Stomach (tissue), 9 donors: Measurements from ENCODE around the gene FOXO1. TPM values are rescaled to one million over a fixed set of nuclear protein-coding genes. Genes with fewer than 3 reads are reported as not detected.

Experiments
- DNase-seq, 2 donors: peaks; one replicate each; pipeline versions ENCODE4 v3.0.0 to v3.0.0-alpha.2; 2013 to 2019
- H3K27ac ChIP-seq, 5 donors: fragments of 200-600 bp in 4 of 5; sonication (generic) in 4 of 5; one replicate each; pipeline ENCODE4 v1.5.1; 2013 to 2019; ENCODE audit warnings: mild to moderate bottlenecking in 1 of 5, moderate library complexity in 1 of 5
- H3K27me3 ChIP-seq, 3 donors: fragments of 200-600 bp; sonication (generic); one replicate each; pipeline ENCODE4 v1.5.1; 2017 to 2019; ENCODE audit warnings: mixed run types in 1 of 3
- H3K36me3 ChIP-seq, 4 donors: fragments of 200-600 bp; sonication (generic); 1 replicate in 3 of 4; 2 replicates in 1 of 4; pipeline ENCODE4 v1.5.1; 2016 to 2019
- H3K4me1 ChIP-seq, 4 donors: fragments of 200-600 bp; sonication (generic); one replicate each; pipeline ENCODE4 v1.5.1; 2016 to 2019
- H3K4me3 ChIP-seq, 4 donors: fragments of 200-600 bp; sonication (generic) in 3 of 4; one replicate each; pipeline ENCODE4 v1.5.1; 2016 to 2019; ENCODE audit warnings: mild to moderate bottlenecking in 1 of 4
- H3K9me3 ChIP-seq, 4 donors: fragments of 200-600 bp; sonication (generic); one replicate each; pipeline ENCODE4 v1.5.1; 2016 to 2019
- EP300 ChIP-seq: sonication (generic); formaldehyde crosslinking; IDR thresholded peaks from one replicate; pipeline ENCODE4 v1.6.1; 2017; ENCODE audit warnings: antibody characterized with exemption
- POLR2A ChIP-seq, 4 donors: fragments of 450-650 bp; IDR thresholded peaks; one replicate each; pipeline ENCODE4 v1.6.1; 2016; ENCODE audit warnings: antibody characterized with exemption in 4 of 4, control low read depth in 2 of 4, mild to moderate bottlenecking in 1 of 4, moderate library complexity in 1 of 4
- POLR2AphosphoS5 ChIP-seq, 3 donors: sonication (generic); formaldehyde crosslinking; IDR thresholded peaks; one replicate each; pipeline ENCODE4 v1.6.1; 2016; ENCODE audit warnings: antibody characterized with exemption in 3 of 3
- WGBS, 5 donors: extraction: QIAGEN DNeasy Blood & Tissue Kit in 3 of 5; methylation state at CpG; one replicate each; pipeline versions ENCODE4 v1.1.5 to v1.1.7; 2013 to 2018; 5-methylcytosine and 5-hydroxymethylcytosine counted together
- intact Hi-C: fragments of 100-400 bp; cut with DNase I; formaldehyde crosslinking; loops from one replicate; pipeline ENCODE4 v1.15.1; 2023; ENCODE audit warnings: low total_unique reads
- polyA plus RNA-seq, 3 donors: library from polyadenylated mRNA; stranded (reverse); fragments of 200-250 nt; gene quantifications; one replicate each; pipeline ENCODE4 v1.2.3, GENCODE V29; 2013
- total RNA-seq, 5 donors: library from RNA; depleted of rRNA; stranded (reverse); fragments of >200 nt; gene quantifications; one replicate each; pipeline versions ENCODE4 v1.1.0 to v1.2.3, GENCODE V29; 2014 to 2016
- TF ChIP-seq, protein P1 (sequence below), 7 experiments: fragments of 450-650 bp in 4 of 7; fragments of 200-600 bp in 3 of 7; sonication (generic) in 3 of 7; IDR thresholded peaks; one replicate each; pipeline ENCODE4 v1.5.1; 2016 to 2019; ENCODE audit warnings: antibody characterized with exemption in 7 of 7, control low read depth in 2 of 7, mild to moderate bottlenecking in 1 of 7
- donor health status: healthy with polysubstance abuse.
- donor health status: Bipolar disorder and iron deficiency.
- donor health status: healthy.

The FOXO1 gene
- total and polyA plus RNA-seq, 8 donors: 4.2 to 43.7 (median 19.6) TPM

DNA sequence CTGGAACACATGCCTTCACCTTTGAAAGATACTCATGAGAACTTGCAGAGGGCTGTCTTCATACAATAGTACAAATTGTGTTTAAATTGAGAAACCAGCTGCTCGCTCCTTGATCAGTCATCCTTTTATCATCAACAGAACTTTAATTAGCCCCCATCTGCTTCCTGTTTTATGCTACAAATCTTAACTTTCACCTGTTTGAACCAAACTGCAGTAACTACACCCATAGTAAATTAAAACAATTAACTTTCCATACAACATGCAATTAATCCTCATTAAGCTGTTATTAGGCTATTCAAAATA, 85.2 kb downstream of the FOXO1 start:
- Histone ChIP-seq H3K27ac (peak overlapping the region in 1 of 5 donors; percentile 30), H3K9me3 (peaks cover 7 to 10% (median 8%) of the 10 kb centered on the region in 4 donors), H3K4me1 (peaks cover 24 to 76% (median 55%) of the 10 kb centered on the region in 4 donors), H3K4me3 (no peak overlapping the region), H3K36me3 (no peaks in the 10 kb centered on the region), H3K27me3 (no peaks in the 10 kb centered on the region)
- intact Hi-C loops: no loop called here
- 67 to 83% (median 74%) methylated on average over 1 of the region's 1 CpG for WGBS, 5 donors
- no peak for DNase-seq
- TF ChIP-seq EP300 (no peak), POLR2A (IDR thresholded peaks at IDR 0.05) (no peak), POLR2AphosphoS5 (IDR thresholded peaks at IDR 0.05) (no peak)
- TF ChIP-seq, protein P1, sequence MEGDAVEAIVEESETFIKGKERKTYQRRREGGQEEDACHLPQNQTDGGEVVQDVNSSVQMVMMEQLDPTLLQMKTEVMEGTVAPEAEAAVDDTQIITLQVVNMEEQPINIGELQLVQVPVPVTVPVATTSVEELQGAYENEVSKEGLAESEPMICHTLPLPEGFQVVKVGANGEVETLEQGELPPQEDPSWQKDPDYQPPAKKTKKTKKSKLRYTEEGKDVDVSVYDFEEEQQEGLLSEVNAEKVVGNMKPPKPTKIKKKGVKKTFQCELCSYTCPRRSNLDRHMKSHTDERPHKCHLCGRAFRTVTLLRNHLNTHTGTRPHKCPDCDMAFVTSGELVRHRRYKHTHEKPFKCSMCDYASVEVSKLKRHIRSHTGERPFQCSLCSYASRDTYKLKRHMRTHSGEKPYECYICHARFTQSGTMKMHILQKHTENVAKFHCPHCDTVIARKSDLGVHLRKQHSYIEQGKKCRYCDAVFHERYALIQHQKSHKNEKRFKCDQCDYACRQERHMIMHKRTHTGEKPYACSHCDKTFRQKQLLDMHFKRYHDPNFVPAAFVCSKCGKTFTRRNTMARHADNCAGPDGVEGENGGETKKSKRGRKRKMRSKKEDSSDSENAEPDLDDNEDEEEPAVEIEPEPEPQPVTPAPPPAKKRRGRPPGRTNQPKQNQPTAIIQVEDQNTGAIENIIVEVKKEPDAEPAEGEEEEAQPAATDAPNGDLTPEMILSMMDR (IDR thresholded peaks at IDR 0.05): no peak

DNA sequence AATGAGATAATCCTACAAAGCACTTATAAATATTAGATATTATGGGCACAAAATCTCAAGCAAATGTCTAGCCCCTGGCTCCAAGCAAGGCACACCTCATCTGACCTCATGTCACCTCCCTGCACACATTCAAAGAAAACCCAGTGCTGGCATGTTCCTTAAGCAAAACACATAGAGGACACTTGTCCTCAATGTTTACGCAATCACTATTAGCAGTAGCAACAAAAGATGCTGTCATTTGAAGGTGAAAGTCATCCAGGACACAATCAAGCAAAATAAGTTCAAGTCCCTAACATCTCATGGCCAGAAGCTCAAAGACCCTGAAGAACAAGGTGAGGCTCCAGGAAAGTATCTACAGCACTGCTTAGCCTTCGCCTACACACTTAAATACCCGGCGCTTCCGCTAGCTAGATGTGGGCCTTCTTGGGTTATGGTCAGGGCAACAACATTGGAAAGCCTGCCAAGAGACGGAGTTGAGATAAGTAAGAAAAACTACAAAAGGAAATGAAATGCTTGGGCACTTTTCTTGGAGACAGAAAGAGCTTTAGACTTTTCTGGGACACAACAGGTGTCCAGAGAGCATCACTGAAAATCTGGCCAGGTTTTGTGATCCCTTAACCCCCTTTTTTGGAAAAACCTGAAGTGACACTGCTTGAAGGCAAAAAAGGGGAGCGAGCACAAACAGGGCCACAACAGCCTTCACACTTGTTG, 85.7 kb downstream of the FOXO1 start:
- H3K36me3 ChIP-seq: no peaks in the 10 kb centered on the region
- no peak for TF ChIP-seq POLR2AphosphoS5 (IDR thresholded peaks at IDR 0.05)
- TF ChIP-seq EP300: no peak
- no peak for TF ChIP-seq POLR2A (IDR thresholded peaks at IDR 0.05)
- TF ChIP-seq, protein P1 (IDR thresholded peaks at IDR 0.05): no peak
- H3K27me3 ChIP-seq: no peaks in the 10 kb centered on the region
- peak in 1 of 2 donors; percentile 56 for DNase-seq
- intact Hi-C loops: no loop called here
- peaks cover 19 to 76% (median 52%) of the 10 kb centered on the region in 4 donors for H3K4me1 ChIP-seq
- WGBS, 5 donors: 43 to 69% (median 49%) methylated on average over 7 of the region's 7 CpGs
- H3K27ac ChIP-seq: peak overlapping the region in 1 of 5 donors; percentile 30
- H3K9me3 ChIP-seq: peaks cover 7 to 10% (median 8%) of the 10 kb centered on the region in 4 donors
- no peak overlapping the region for H3K4me3 ChIP-seq

DNA sequence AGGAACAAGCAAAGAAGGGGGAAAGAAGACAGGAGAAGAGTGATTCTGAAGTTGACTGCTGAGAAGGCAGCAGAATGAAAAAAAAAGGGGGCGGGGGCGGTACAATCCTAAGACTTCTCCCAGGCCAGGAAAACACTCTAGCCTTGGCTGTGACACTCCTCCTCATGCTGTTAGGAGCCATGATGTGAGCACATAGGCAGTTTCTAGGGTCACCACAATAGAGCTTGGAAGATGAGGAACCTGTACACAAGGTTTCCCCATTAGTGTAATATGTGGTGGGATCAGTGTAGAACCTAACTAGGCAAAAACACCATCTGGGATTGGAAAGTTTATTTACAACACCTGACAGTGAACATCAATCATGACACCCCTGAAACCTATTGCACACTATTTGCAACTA, 86.9 kb downstream of the FOXO1 start:
- no peaks in the 10 kb centered on the region for H3K27me3 ChIP-seq
- H3K4me1 ChIP-seq: peaks cover 11 to 74% (median 45%) of the 10 kb centered on the region in 4 donors
- H3K9me3 ChIP-seq: peaks cover 7 to 10% (median 8%) of the 10 kb centered on the region in 4 donors
- intact Hi-C loops: no loop called here
- no peak overlapping the region for H3K27ac ChIP-seq
- 93 to 100% (median 98%) methylated on average over 2 of the region's 2 CpGs for WGBS, 5 donors
- H3K36me3 ChIP-seq: no peaks in the 10 kb centered on the region
- no peak overlapping the region for H3K4me3 ChIP-seq
- TF ChIP-seq POLR2A (IDR thresholded peaks at IDR 0.05): no peak
- TF ChIP-seq, protein P1 (IDR thresholded peaks at IDR 0.05): no peak
- no peak for TF ChIP-seq EP300
- TF ChIP-seq POLR2AphosphoS5 (IDR thresholded peaks at IDR 0.05): no peak
- DNase-seq: no peak

DNA sequence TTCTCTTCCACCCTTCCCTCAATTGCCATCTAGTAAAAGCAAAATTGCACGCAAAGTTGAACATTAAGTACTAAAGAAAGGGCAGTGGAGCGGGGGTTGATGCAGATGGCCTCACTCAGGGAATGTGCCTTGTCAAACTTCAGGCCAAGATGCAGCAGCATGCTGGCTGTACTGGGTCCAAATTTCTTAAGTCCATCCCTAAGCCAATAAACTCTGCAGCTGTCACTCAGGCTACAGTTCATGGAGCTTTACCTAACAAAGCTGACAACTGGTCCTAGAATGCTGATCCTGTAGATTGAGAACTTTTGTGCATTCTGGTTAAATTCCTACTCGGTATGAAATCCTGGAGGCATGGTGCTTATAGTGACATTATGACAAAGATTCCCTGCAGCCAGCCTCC, 88.4 kb downstream of the FOXO1 start:
- Histone ChIP-seq H3K9me3 (peaks cover 2 to 7% (median 6%) of the 10 kb centered on the region in 4 donors), H3K36me3 (no peaks in the 10 kb centered on the region), H3K27ac (no peak overlapping the region), H3K4me1 (peaks cover 11 to 82% (median 47%) of the 10 kb centered on the region in 4 donors), H3K27me3 (no peaks in the 10 kb centered on the region), H3K4me3 (no peak overlapping the region)
- 70 to 87% (median 78%) methylated on average over 3 of the region's 3 CpGs for WGBS, 5 donors
- TF ChIP-seq EP300: no peak
- no peak for TF ChIP-seq POLR2AphosphoS5 (IDR thresholded peaks at IDR 0.05)
- TF ChIP-seq, protein P1 (IDR thresholded peaks at IDR 0.05): no peak
- no peak for TF ChIP-seq POLR2A (IDR thresholded peaks at IDR 0.05)
- DNase-seq: no peak
- intact Hi-C loops: no loop called here
